T-helper 9 cell (primary cell): Measurements from ENCODE around the gene PKN2.
"Not testable (repeated sequence)": the region's sequence is repeated elsewhere in the genome, so short reads cannot be mapped to it uniquely, and the experiment has no call there.

ENCODE experiments used
- DNase-seq: peaks from one replicate; pipeline ENCODE4 v3.0.0-alpha.2; 2020

PKN2 gene

GRCh38 chr1:88800382-88801051 is 116.4 kb downstream of the PKN2 start:
- peak; percentile 24 for DNase-seq

- no peak for DNase-seq
These were observed 117.6 kb downstream of the PKN2 start for GRCh38 chr1:88801575-88802208.

- no peak for DNase-seq
These were observed 118.3 kb downstream of the PKN2 start for GRCh38 chr1:88802404-88802803.

GRCh38 chr1:88802950-88803349 is 118.9 kb downstream of the PKN2 start:
- DNase-seq = no peak

- DNase-seq = no peak
These were observed 119.4 kb downstream of the PKN2 start for GRCh38 chr1:88803444-88803843.

GRCh38 chr1:88812366-88812765 is 128.3 kb downstream of the PKN2 start:
- no peak for DNase-seq

GRCh38 chr1:88813471-88813870 is 129.4 kb downstream of the PKN2 start:
- DNase-seq = no peak

- not testable (repeated sequence) for DNase-seq
These were observed 135.6 kb downstream of the PKN2 start for GRCh38 chr1:88819642-88820041.

GRCh38 chr1:88825721-88826120 is 141.6 kb downstream of the PKN2 start:
- DNase-seq = no peak

GRCh38 chr1:88847643-88848042 is 163.6 kb downstream of the PKN2 start:
- no peak for DNase-seq

- DNase-seq = no peak
These were observed 167.4 kb downstream of the PKN2 start for GRCh38 chr1:88851303-88852063.

- DNase-seq = no peak
These were observed 183.9 kb downstream of the PKN2 start for GRCh38 chr1:88867743-88868521.

GRCh38 chr1:88869644-88870043 is 185.6 kb downstream of the PKN2 start:
- not testable (repeated sequence) for DNase-seq

- no peak for DNase-seq
These were observed 189.8 kb downstream of the PKN2 start for GRCh38 chr1:88873737-88874349.

GRCh38 chr1:88875595-88875994 is 191.5 kb downstream of the PKN2 start:
- DNase-seq = no peak

- DNase-seq = no peak
These were observed 192.7 kb downstream of the PKN2 start for GRCh38 chr1:88876573-88877365.

- DNase-seq = no peak
These were observed 193.3 kb downstream of the PKN2 start for GRCh38 chr1:88877382-88877825.

GRCh38 chr1:88877911-88878310 is 193.8 kb downstream of the PKN2 start:
- DNase-seq = no peak

- no peak for DNase-seq
These were observed 194.7 kb downstream of the PKN2 start for GRCh38 chr1:88878731-88879130.

- DNase-seq = not testable (repeated sequence)
These were observed 196.6 kb downstream of the PKN2 start for GRCh38 chr1:88880717-88881116.

- DNase-seq = no peak
These were observed 199.1 kb downstream of the PKN2 start for GRCh38 chr1:88883156-88883555.
